HG03439 (cell line): ENCODE data around the gene LAMA1.

Experiments used
- ATAC-seq: cut with Tn5 transposase; IDR thresholded peaks from one replicate; pipeline ENCODE4 v1.9.1; 2021; ENCODE audit warnings: mild to moderate bottlenecking, moderate library complexity; ENCODE audit not compliant: unreplicated experiment

LAMA1 gene

DNA sequence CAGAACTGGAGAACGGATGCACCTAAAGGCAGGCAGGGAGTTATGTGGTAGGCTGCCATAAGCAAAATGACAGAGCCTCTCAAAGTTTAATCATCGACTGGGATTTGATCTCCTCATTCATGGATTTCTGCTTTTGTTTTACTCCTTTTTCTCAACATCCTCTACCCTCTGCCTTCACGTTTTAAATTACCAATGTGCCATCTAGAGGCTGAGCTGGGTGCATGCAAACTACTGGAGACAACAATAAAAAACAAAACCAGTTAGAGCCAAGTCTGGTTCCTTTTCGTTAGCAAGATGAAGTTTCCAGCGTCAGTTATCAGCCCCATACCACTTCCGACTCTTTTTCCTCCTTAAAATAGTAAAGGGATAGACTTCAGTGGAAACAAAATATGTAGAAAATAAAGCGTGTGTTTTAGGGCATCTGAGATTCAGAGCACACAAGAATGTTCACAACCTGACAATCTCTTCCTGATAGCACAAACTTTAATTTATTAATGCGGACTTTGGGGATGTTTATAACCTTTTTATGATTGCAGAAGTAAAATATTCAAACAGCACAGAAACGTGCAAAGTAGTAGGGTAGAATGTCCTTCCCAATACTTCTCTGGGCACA, 117.0 kb downstream of the LAMA1 start:
- no peak for ATAC-seq

DNA sequence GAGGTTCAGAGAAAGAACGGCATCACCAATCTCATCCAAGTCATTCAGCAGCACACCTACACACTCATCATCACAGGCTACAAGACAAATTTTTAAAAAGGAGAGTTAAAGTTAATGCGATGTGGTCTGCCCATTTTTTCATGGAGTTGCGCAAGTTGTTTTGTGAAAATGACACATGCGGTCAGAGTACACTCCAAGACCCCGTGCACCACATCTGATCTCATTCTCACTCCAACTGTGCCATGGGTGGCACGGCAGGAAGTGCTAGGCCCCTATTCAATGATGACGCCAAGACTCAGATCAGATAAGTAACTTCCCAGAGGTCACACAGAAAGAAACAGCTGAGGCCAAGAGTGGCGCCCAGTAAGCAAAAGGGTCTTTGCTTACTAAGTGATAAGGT, 119.8 kb downstream of the LAMA1 start:
- ATAC-seq, result no peak

DNA sequence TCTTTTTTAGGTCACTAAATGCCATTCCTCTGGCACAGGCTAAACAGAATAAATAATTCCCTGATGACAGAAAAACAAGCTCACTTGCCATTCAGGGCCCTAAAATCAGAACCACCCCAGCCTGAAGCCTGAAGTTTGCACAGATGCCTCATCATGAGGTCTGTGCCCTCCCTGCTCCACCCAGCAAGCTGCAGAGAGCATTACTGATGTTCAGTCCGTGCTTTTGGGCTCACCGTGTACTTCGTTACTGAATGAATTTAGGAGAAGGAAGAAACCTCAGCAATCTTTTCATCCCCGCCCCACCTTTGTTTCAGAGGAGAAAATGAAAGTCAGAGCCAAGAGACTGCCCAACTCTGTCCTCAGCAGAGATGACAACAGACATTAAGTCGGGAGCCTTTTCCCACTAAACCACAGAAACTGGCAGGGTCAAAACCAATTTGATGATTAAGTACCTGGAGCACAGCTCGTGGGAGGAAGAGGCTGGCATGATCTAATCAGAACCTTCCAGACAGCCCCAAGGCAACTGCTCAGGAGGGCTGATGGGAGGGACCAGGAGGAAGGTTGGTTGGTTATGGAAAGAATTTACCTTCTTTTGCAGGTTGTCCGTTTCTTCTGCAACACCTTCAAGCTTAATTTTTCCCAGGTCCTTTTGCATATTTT, 122.7 kb downstream of the LAMA1 start:
- ATAC-seq, result no peak

DNA sequence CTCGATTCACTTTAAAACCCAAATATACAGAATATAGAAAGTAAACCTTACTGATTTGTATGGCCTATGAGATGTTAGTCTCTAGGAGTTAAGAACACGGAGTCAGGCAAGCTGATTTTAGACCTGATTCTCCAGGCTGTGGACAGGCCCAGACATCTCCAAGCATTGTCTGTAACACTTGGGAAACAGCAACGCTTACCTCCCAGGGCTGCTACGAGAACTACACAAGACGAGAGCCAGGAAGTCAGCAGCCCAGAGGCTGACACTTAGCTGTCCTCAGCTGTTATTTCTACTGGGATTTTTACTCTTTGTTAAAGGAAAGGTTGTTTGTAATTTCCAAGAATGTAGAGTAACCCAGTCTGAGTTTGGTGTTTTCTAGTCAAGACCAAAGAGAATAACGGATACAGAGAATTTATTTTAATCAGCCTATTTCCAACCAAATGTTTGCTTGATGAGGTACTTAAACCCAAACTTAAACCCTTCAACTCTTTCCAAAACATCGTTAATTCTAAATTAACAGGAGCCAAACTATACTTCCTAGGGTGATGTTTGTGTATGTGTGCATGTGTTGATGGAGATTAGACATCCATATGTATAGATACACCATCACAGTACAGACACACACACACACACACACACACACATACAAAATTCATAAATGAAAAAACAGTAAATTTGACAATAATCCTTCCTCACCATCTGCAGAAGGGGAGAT, 123.4 kb downstream of the LAMA1 start:
- ATAC-seq, result no peak

DNA sequence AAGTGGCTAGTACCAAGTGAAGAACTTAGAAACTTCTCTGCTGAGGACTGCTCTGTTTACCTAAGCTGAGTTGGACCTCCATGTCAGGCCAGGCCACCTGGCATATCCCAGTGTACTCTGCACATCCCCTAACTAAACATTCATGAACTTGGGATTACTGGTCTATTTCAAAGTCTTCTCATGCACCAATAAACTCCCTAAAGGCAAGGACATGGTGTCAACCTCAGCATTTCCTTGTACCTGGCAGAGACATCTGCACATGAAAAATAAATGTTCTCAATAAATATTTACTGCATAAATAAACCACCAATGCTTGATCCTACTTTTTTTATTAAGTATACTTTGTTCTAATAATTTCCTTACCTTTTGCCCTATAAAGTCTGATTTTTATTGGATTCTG, 124.8 kb downstream of the LAMA1 start:
- ATAC-seq, result no peak

DNA sequence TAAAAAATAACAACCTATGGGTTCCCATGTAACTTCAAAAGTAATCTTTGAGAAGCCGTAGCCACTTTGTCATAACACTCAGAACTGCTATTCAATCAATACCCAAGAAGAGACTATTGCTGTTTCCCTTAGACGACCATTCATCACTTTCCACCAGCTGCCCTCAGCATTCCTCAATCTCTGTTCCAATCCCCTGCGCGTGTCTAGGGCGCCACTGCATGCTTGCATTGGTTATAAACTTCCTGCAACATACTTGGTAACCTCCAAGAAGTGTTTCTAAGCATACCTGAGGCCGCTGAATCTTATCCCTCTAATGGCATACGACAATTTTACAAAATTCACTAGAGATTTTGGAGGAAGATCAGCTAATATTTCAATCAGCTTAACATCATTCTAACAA, 134.2 kb downstream of the LAMA1 start:
- no peak for ATAC-seq

DNA sequence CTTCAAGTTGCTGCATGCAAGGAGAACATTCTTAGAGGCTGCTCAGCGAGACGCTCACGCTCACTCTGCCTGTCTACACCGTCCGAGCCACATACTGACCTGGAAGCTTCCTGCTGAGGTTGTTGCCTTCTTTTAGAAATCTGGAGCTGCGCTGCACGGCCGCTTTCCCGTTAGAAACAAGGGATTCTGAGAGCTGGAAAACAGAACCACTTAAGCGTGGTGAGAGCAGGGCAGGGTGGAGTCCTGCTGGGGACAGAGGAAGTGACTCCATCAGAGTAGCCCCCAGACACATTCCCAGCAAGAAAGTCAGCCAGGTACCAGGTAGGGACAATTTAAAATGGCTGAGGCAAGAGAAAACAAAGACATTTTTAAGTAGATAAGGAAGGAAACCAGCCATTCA, 135.2 kb downstream of the LAMA1 start:
- ATAC-seq, result no peak

DNA sequence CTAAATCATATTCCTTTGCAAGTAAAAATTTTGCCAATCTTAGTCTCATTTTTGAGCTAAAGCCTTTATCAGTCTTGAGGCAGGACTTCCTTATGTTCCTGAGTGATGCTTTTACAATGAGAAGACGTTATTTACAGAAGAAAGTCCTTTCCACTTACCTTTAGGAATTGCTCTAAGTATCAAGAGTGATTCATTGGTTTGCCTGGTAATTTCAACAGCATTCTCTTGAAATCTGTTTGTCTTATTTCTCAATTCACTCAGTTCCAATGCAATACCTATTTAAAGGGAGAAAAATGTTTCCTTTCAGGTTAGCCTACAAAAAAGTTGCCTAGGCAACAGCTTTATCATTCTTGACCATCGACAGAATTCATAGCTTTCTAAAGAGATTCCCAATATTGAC, 137.2 kb downstream of the LAMA1 start:
- ATAC-seq, result no peak

DNA sequence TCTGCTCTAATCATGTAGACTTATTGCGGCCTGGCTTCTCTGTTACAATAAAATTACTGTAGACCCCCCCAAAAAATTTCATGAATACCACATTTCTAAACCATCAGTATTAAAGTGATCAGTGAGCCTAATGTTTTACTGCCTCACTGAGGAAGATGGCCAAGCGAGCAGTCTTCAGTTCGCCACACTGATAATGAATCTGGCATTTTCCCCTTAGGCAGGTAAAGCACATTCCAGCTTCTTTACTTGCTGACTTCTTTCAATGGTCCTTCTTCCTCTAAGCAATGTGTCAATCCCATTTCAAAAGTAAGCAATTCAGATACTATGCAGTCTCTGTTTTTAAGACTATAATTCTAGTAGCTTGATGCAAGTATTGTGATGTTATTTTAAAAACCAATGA, 137.6 kb downstream of the LAMA1 start:
- no peak for ATAC-seq

DNA sequence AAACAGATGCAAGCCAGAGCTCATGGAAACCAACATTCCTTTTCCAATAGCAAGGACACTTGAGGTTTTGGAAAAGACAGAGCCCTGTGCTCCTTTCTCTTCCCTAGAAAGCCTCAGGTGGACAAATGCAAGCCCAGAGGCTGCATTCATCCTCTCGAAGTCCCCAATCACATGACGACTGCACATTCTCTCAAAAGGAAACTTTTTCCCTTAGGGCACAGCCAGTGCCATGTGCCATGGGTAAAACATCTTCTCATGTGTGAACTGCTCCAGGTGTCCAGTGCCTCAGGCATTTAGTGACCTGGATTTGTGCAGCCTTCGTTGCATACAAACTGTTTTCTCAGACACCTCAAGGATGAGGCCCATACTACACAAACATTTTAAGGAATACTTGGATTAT, 140.7 kb downstream of the LAMA1 start:
- no peak for ATAC-seq

DNA sequence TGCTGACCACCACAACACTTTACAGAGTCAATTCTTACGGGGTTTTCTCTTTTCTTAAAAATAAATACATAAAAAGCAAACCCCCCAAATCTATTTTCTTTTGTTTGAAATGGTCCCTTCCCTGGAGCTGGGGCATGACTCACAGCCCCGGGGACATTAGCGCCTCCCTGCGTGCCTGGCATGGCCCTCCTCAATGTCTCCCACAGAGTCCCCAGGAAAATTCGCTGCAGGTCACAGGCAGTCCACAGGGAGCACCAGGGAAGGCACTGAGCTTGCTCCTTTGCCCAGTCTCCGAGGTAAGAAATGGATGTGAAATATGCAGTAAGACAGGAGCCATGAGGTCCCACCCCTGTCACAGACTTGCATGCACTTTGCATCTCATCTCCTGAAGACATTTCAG, 142.5 kb downstream of the LAMA1 start:
- no peak for ATAC-seq

DNA sequence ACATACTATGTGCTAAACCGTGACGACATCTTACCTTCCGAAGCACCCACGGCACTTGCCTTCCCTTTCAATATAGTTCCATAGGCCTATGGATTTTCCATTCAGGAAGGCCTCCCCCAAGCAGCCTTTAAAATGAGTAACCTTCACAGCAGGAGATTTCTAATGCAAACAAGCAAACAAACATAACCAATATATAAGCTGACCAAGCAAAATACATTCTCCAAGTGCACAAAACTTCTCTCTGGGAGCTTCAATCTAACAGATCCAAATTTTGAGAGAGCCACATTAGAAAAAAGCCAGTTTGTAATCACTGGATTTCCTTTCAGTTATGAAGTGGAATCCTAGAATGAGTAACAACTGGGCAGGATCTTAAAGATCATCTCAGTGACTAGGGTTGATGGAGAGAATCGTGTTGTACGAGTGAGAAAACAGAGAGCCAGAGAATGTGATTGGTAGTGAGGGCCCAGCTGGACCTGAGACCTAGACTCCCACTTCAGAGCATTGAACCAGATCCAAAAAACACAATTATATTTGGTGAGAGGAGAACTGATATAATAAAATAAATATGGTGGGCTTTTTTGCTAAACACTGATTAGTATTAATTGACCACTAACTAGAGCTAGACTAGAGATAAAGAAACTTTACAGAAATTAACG, 145.6 kb downstream of the LAMA1 start:
- no peak for ATAC-seq

DNA sequence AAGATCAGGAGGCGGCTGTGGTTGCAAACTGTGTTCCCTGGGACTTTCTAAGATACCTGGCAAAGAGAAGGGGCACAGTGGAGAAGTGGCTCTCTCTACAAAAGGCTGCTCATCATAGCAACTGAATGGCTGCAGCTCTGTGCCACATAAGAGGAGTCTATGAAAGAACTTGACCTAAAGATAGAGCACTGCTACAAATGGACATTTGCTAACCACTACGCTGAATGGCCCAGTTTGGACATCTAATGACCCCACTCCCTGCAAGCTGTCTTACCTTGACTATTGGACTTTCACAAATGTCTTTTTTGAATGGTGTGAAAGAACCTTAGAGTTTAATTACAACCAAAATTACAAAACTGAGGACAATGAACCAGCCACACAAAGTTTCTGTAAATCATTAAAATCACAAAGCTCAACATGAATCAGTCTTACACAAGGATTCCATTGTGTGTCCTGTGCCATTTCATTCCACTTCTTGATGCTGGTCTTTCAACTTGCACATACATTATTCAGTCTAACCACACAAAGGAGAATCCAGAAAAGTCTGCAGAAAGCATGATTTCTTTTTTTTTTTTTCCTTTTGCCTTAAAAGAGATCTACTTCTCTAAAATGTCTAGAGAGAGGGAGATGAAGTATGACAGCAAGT, 154.0 kb downstream of the LAMA1 start:
- ATAC-seq, result no peak

DNA sequence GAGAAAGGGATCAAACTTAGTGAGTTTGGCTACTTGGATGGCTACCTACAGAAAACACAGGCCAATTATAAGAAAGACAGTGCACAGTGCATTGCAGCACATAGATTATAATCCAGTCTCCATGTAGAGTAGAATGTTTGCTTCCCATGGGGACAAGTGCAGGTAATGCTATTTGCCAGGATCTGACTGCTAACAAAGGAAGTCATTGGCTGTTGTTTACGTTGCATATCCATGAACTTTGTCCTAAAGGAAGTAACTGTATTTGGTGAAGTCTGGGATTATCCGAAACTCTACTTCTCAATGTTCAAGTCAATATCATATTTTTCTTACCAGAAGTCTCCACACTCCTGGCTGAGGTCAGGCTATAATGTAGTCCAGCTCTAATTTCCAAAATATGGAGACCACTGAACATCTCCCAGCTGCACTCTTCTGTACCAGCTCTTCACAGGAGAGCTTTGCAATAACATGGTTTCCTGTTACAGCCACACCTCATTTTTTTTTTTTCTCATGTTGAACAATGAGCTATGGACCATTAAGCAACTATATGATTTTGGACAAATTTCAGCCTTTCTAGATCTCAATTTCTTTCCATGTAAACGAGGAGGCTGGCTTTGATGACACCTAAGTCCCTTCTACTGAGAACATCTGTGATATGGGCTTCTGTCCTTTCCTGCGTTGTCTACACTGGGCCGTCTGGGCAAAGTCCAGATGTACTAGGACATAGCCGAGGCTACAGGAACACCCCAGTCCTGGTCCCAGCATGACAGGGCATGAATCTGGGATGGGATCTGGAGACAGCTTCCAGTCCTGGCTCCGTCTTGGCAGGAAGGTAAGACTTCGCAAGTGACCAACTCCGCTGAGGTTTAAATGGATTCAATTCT, 154.8 kb downstream of the LAMA1 start:
- no peak for ATAC-seq

DNA sequence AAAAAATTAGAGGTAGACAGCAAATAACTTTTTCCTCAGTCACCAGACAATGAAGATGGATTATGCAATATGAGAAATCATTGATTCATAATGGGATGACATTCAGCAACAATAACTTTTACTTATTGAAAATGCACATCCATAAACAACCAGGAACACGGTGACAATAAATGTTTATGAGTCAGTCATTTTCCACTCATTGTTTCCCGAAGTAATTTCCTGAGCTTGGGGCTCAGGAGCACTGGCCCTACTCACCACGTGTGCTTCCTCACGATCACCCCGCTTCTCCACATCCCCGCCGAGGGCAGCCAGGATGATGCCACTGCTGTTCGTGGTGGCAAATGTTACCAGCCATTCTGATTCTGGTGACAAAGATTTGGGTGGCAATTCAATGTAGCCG, 156.3 kb downstream of the LAMA1 start:
- ATAC-seq, result no peak

DNA sequence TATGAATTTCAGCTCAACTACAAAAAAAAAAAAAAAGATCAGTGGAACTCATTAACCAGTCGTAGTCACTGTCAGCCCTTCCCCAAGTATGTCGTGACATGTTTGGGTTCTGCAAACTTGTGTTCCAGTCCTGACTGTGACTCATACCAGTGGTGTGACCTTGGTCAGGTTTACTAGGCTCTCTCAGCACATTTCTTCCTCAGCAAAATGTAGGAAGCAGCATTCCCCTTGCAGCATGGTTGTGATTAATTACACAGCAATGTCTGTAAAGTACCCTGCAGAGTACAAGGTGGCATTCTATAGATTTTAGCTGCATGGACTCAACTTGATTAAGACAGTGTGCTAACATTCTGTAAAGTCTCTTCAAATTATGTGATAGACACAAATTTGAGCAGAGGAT, 156.9 kb downstream of the LAMA1 start:
- no peak for ATAC-seq

DNA sequence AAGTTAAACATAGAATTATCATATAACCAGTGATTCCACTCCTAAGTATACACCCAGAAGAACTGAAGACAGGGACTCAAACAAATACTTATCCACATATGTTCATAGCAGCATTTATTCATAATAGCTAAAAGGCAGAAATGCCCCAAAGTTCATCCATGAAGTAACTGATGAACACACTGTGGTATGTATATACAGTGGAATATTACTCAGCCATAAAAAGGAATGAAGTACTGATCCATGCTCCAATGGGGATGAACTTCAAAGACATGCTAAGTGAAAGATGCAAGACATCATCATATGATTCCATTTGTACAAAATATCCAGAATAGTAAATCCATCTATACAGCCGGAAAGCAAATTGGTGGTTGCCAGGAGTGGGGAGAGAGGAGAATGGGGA, 157.5 kb downstream of the LAMA1 start:
- ATAC-seq, result no peak

DNA sequence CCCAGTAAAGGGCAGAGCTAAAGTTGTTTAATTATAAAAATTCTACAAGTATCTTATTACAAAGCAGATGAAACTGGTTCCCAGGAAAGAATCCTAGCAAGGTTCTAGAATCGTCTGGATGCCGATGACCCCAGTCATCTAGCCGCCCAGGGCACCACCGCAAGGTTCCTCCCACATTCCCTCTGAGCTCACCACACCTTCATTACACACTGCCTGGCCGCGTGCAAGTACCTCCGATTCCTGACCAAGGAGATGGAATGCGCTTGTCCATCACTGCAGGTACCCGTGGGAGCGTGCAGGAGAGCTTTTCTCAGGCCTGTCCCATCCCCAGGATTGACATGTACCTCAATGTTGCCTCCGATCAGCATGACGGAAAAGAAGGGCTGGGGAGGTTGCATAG, 158.5 kb downstream of the LAMA1 start:
- ATAC-seq, result no peak

DNA sequence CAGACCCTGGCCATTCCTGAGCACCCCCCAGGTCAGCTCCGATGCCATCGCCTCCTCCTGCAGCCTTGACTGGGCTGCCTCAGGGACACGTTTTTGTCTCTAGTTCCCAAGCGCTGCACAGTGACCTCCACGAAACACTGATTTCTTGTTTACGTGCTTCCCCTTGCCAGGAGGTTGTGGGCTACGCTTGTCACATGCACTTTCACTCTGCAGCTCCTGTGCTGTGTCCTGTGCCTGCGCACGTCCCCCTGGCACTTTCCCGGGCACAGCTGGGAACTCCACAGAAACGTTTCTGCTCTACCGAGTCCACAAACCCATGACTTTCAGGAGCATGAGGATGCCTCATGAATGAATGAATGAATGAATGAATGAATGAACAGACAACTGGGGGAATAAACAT, 160.6 kb downstream of the LAMA1 start:
- no peak for ATAC-seq

DNA sequence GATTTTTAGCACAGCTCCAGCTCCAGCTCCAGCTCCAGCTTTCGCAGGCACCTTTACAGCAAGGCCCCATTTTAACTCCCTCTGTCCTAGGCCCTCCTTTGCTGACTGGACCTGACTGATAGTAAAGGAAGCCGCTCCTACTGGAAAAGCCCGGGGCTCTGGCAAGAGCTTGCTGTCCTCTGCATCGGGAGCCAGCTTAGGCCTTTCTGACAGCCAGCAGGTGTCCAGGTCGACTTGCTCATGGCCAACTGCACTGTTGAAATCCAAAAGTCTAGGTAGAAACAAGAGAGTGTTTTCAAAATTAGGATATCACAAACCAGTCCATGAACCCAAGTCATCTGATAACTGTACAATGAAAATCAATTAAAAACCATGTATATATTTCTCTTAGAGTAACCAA, 161.1 kb downstream of the LAMA1 start:
- no peak for ATAC-seq

DNA sequence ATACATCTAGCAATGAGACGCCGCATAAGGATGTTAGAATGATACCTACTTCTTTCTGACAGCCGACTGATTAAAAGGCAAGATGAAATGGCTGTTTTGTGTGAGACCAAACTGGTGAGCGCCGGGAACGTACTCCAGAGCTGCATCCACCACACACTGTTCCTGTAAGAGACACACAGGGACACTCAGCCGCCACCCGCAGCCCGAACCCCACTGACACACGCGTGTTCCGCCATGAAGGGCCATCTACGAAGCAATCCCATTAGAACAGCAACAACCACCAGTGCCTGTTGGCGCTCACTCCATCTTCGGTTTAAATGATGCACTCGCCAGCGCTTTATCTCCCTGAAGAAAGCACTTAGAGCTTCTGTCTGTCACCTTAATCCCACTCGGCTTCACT, 162.3 kb downstream of the LAMA1 start:
- no peak for ATAC-seq
